ENCODE data around the gene ZFYVE21.

The ZFYVE21 gene

GRCh38 chr14:103743691-103744090 is 28.1 kb downstream of the ZFYVE21 start:
- TF ChIP-seq, protein P1, sequence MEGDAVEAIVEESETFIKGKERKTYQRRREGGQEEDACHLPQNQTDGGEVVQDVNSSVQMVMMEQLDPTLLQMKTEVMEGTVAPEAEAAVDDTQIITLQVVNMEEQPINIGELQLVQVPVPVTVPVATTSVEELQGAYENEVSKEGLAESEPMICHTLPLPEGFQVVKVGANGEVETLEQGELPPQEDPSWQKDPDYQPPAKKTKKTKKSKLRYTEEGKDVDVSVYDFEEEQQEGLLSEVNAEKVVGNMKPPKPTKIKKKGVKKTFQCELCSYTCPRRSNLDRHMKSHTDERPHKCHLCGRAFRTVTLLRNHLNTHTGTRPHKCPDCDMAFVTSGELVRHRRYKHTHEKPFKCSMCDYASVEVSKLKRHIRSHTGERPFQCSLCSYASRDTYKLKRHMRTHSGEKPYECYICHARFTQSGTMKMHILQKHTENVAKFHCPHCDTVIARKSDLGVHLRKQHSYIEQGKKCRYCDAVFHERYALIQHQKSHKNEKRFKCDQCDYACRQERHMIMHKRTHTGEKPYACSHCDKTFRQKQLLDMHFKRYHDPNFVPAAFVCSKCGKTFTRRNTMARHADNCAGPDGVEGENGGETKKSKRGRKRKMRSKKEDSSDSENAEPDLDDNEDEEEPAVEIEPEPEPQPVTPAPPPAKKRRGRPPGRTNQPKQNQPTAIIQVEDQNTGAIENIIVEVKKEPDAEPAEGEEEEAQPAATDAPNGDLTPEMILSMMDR (IDR thresholded peaks at IDR 0.05; ENCODE audit: control insufficient read depth, extremely low read depth, insufficient read depth) = no peak
- H3K4me3 ChIP-seq (ENCODE audit: low read depth, low read length) = no peak overlapping the region
- DNase-seq (ENCODE audit: low read depth) = no peak

GRCh38 chr14:103744621-103745395 is 29.2 kb downstream of the ZFYVE21 start:
- no peak overlapping the region for H3K4me3 ChIP-seq (ENCODE audit: low read depth, low read length)
- TF ChIP-seq, protein P1 (IDR thresholded peaks at IDR 0.05; ENCODE audit: control insufficient read depth, extremely low read depth, insufficient read depth) = no peak
- DNase-seq (ENCODE audit: low read depth) = no peak

GRCh38 chr14:103745424-103745823 is 29.8 kb downstream of the ZFYVE21 start:
- no peak for DNase-seq (ENCODE audit: low read depth)
- TF ChIP-seq, protein P1 (IDR thresholded peaks at IDR 0.05; ENCODE audit: control insufficient read depth, extremely low read depth, insufficient read depth) = no peak
- H3K4me3 ChIP-seq (ENCODE audit: low read depth, low read length) = no peak overlapping the region

DNA sequence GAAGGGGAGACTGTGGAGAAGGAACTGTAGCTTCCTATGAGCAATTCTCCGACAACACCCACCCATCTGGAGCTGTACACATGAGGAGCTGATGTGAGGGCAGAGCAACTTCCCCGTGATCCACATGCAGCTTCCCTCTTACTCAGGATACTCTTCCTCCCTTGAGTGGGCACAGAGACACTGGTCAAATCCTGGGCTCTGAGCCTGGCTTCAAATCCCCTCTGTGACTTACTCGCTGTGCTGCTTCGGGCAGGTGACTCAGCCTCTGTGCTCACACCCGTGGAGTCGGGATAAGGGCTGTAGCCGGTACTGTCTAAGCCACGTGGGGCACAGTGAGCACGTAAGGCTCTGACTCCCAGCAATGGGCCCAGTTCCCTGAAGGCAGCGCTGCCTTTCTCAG is 31.1 kb downstream of the ZFYVE21 start:
- TF ChIP-seq, protein P1 (IDR thresholded peaks at IDR 0.05; ENCODE audit: control insufficient read depth, extremely low read depth, insufficient read depth) = no peak
- no peak for DNase-seq (ENCODE audit: low read depth)
- no peak overlapping the region for H3K4me3 ChIP-seq (ENCODE audit: low read depth, low read length)

DNA sequence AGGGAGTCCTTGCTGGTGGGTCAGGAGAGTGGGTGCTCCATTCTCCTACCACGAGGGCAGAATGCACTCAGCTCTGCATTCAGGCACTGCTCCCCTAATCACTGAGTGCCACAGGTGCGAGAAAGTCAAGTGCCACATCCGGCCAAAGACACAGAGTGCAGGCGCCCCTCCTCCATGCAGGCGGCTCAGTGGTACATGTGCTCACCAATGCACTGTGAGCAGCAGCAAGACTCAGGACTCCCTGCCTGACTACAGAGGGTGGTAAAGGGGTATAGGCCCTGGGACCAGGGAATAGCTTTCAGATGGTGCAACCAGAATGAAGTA is 32.9 kb downstream of the ZFYVE21 start:
- DNase-seq (ENCODE audit: low read depth) = no peak
- H3K4me3 ChIP-seq (ENCODE audit: low read depth, low read length) = no peak overlapping the region

GRCh38 chr14:103749452-103749851 is 33.8 kb downstream of the ZFYVE21 start:
- H3K4me3 ChIP-seq (ENCODE audit: low read depth, low read length) = no peak overlapping the region
- TF ChIP-seq, protein P1 (IDR thresholded peaks at IDR 0.05; ENCODE audit: control insufficient read depth, extremely low read depth, insufficient read depth) = no peak
- DNase-seq (ENCODE audit: low read depth) = no peak

More for the DNA sequence above, 32.9 kb downstream of the ZFYVE21 start:
- TF ChIP-seq, protein P1 (IDR thresholded peaks at IDR 0.05; ENCODE audit: control insufficient read depth, extremely low read depth, insufficient read depth) = no peak

GRCh38 chr14:103749860-103750259 is 34.2 kb downstream of the ZFYVE21 start:
- H3K4me3 ChIP-seq (ENCODE audit: low read depth, low read length) = no peak overlapping the region
- TF ChIP-seq, protein P1 (IDR thresholded peaks at IDR 0.05; ENCODE audit: control insufficient read depth, extremely low read depth, insufficient read depth) = no peak
- no peak for DNase-seq (ENCODE audit: low read depth)
